Measurements from ENCODE around the gene STAT5B.

STAT5B gene

DNA sequence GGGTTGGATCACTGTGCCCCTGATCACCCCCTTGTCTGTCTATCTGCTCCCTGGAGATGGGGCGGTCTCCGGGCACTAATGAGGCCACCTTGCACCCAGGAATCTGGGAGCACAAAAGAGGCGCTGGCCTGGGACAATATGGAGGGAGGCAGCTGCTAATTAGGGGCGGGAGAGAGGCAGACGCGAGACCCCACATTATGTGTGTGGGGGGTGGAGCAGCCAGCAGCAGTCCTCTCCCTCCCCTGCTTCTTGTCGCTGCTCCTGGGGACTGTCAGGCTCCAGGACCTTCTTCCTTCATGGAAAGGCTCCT is 90.6 kb downstream of the STAT5B start:
- Histone ChIP-seq H3K27ac (ENCODE audit: low read depth, low read length) (no peak overlapping the region), H3K4me3 (ENCODE audit: insufficient read depth, low read length, poor library complexity, severe bottlenecking) (no peak overlapping the region), H3K27me3 (ENCODE audit: low read length) (no peaks in the 10 kb centered on the region), H4K20me1 (ENCODE audit: low read depth, low read length) (no peaks in the 10 kb centered on the region), H3K36me3 (ENCODE audit: low read length) (no peaks in the 10 kb centered on the region), H3K79me2 (ENCODE audit: insufficient read depth, low read length) (no peaks in the 10 kb centered on the region), H3K9me3 (ENCODE audit: insufficient read depth, low read length) (no peaks in the 10 kb centered on the region), H2AFZ (ENCODE audit: low read depth, low read length, severe bottlenecking) (no peak overlapping the region), H3K4me2 (ENCODE audit: low read depth, low read length, poor library complexity, severe bottlenecking) (no peak overlapping the region), H3F3A (ENCODE audit: insufficient read depth) (0 out of 2 replicates have a peak, but pooled peaks cover 8% of the 10 kb centered on the region), H3K9ac (ENCODE audit: low read length) (no peak overlapping the region), H3K9me2 (replicated peaks; ENCODE audit: insufficient read depth, low read length) (no peaks in the 10 kb centered on the region)
- TF ChIP-seq, protein P1, sequence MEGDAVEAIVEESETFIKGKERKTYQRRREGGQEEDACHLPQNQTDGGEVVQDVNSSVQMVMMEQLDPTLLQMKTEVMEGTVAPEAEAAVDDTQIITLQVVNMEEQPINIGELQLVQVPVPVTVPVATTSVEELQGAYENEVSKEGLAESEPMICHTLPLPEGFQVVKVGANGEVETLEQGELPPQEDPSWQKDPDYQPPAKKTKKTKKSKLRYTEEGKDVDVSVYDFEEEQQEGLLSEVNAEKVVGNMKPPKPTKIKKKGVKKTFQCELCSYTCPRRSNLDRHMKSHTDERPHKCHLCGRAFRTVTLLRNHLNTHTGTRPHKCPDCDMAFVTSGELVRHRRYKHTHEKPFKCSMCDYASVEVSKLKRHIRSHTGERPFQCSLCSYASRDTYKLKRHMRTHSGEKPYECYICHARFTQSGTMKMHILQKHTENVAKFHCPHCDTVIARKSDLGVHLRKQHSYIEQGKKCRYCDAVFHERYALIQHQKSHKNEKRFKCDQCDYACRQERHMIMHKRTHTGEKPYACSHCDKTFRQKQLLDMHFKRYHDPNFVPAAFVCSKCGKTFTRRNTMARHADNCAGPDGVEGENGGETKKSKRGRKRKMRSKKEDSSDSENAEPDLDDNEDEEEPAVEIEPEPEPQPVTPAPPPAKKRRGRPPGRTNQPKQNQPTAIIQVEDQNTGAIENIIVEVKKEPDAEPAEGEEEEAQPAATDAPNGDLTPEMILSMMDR (IDR thresholded peaks at IDR 0.05; ENCODE audit: insufficient read depth, low read length, poor library complexity, severe bottlenecking), result no peak
- no peak for TF ChIP-seq EZH2phosphoT487 (conservative IDR thresholded peaks at IDR 0.05; ENCODE audit: low read length)

DNA sequence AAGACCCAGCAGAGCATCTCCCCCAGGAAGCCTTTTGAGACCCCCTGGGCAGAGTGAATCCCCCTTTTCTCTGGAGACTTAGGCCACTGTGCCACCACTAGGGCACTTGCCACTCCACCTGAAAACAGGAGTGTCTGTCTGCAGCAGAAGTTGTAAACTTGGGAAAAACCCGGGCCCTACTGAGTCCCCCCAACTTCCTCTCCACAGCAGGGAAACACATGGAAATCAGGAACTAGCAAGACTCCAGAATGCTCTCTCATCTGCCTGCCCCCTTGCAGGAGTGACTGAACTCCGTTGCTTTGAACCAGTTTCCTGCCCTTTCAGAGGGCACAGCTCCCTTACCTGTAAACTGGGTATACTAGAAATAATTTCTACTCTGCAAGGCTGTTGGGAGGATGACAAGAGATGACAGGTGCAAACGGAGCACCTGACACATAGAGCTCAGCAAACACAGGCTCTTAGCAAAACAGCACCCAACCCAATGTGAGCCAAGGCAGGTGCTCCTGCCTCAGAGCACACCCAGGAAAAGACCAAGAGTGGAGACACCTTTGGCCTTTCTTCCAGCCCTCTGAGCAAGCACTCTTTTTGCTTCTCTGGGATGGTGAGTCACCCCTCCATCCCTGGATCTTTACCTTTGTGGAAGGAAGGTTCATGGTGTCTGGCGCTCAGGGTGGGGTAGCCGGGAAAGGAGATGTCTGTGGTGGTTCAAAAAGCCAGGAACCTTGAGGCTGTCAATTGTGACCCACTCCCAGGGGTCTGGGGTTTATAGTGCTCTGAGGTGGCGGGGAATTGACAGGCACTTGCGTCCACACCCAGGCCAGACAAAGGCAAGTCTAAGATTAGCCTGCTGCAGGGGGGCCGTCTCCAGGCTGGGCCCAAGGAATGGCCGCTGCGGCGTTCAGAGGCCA is 91.2 kb downstream of the STAT5B start, which contains the start of gene HCRT:
TSS of gene HCRT (minus strand) at position 740 of the 908 bp plus-strand sequence. CDS start at position 653, 87 bp downstream.
- Histone ChIP-seq H3K36me3 (ENCODE audit: low read length) (no peaks in the 10 kb centered on the region), H3K27me3 (ENCODE audit: low read length) (no peaks in the 10 kb centered on the region), H3K79me2 (ENCODE audit: insufficient read depth, low read length) (no peaks in the 10 kb centered on the region), H3K4me2 (ENCODE audit: low read depth, low read length, poor library complexity, severe bottlenecking) (peak within 1 kb of the TSS; percentile 68), H3K9ac (ENCODE audit: low read length) (peak within 1 kb of the TSS; percentile 64), H2AFZ (ENCODE audit: low read depth, low read length, severe bottlenecking) (peak within 1 kb of the TSS; percentile 90), H3K4me3 (ENCODE audit: insufficient read depth, low read length, poor library complexity, severe bottlenecking) (peak within 1 kb of the TSS; percentile 55), H4K20me1 (ENCODE audit: low read depth, low read length) (no peaks in the 10 kb centered on the region), H3F3A (ENCODE audit: insufficient read depth) (0 out of 2 replicates have a peak, but pooled peaks cover 8% of the 10 kb centered on the region), H3K9me3 (ENCODE audit: insufficient read depth, low read length) (no peaks in the 10 kb centered on the region), H3K9me2 (replicated peaks; ENCODE audit: insufficient read depth, low read length) (no peaks in the 10 kb centered on the region), H3K27ac (ENCODE audit: low read depth, low read length) (no peak within 1 kb of the TSS)
- TF ChIP-seq, protein P1 (IDR thresholded peaks at IDR 0.05; ENCODE audit: insufficient read depth, low read length, poor library complexity, severe bottlenecking), result no peak
- TF ChIP-seq EZH2phosphoT487 (conservative IDR thresholded peaks at IDR 0.05; ENCODE audit: low read length), result no peak

DNA sequence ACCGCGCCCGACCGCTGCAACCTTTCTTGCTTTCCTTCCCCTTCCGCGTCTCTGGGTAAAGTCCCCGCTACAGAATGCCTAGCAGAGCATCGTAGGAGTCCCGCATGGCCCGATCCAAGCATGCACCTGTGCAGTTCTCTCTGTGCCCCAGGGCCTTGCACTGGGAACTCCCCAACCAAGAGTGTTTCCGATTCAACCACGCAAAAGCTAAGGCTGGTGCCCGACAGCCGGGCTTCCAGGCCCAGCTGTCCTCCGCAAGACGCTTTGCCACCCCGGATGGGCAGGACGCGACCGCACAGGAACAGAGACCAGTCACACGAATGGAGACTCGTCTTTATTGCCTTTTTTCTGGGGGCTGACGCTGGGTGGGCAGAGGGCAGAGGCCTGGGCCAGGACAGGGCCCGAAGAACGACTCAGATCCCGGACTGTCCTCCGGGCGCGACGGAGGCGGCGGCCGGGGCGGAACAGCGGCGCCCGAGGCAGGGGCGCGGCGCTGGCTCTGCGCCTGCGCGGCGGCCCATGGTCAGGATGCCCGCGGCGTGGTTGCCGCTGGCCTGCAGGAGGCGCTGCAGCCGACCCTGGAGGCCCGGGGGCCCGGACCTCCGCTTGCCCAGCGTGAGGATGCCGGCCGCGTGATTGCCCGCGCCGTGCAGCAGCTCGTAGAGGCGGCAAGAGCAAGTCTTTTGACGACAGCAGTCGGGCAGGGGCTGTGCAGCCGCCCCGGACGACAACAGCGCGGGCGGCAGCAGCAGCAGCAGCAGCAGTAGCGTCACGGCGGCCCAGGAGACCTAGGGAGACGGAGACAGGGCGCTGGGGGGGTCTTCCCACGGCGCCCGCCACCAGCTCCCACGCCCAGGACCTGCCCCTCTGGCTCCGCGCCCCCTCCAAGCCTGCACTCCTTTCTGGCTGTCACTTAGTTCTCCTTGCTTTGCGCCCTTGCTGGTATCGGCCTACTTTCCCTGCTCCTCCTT is 92.2 kb downstream of the STAT5B start:
- H3F3A ChIP-seq (ENCODE audit: insufficient read depth), result peaks cover 14% of the 10 kb centered on the region
- peak overlapping the region; percentile 55 for H3K4me3 ChIP-seq (ENCODE audit: insufficient read depth, low read length, poor library complexity, severe bottlenecking)
- no peaks in the 10 kb centered on the region for H4K20me1 ChIP-seq (ENCODE audit: low read depth, low read length)
- H3K4me2 ChIP-seq (ENCODE audit: low read depth, low read length, poor library complexity, severe bottlenecking), result peak overlapping the region; percentile 68
- no peaks in the 10 kb centered on the region for H3K9me3 ChIP-seq (ENCODE audit: insufficient read depth, low read length)
- H3K27me3 ChIP-seq (ENCODE audit: low read length), result no peaks in the 10 kb centered on the region
- no peaks in the 10 kb centered on the region for H3K36me3 ChIP-seq (ENCODE audit: low read length)
- no peaks in the 10 kb centered on the region for H3K79me2 ChIP-seq (ENCODE audit: insufficient read depth, low read length)
- peak overlapping the region; percentile 90 for H2AFZ ChIP-seq (ENCODE audit: low read depth, low read length, severe bottlenecking)
- TF ChIP-seq, protein P1 (IDR thresholded peaks at IDR 0.05; ENCODE audit: insufficient read depth, low read length, poor library complexity, severe bottlenecking), result peak; percentile 74
- TF ChIP-seq EZH2phosphoT487 (conservative IDR thresholded peaks at IDR 0.05; ENCODE audit: low read length), result no peak
- peak overlapping the region; percentile 64 for H3K9ac ChIP-seq (ENCODE audit: low read length)
- H3K27ac ChIP-seq (ENCODE audit: low read depth, low read length), result peak overlapping the region; percentile 10
- no peaks in the 10 kb centered on the region for H3K9me2 ChIP-seq (replicated peaks; ENCODE audit: insufficient read depth, low read length)
